Activated T-cell treated with anti-CD3 and anti-CD28 coated beads for 1 hour (primary cell): ENCODE measurements around the gene KLHL11.
"Not testable (repeated sequence)": the region's sequence is repeated elsewhere in the genome, so short reads cannot be mapped to it uniquely, and the experiment has no call there.

Source experiments
- DNase-seq: peaks from one replicate; pipeline ENCODE4 v3.0.0-alpha.2; 2020; ENCODE audit warnings: low read depth

The KLHL11 gene

GRCh38 chr17:41888332-41888965 is 23.2 kb upstream of the KLHL11 start:
- no peak for DNase-seq

DNA sequence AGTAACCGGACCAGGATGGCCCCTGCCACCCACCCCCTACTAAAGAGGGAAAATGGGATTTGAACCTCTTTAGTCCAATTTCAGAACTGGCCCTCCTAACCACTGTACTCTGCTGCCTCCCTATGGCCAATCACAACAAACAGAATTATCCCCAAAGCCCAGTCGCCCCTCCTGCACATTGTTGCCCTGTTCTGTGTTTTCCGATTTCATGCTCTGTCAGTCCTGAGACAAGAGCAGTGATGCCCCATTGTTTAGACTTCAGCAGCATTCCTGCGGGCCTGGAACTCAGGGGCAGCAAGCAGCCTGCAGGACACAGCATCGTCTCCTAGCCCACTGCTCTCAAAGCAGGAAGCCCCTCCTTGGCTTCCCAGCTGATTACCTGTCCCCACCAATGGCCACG is 20.5 kb upstream of the KLHL11 start:
- DNase-seq = no peak

DNA sequence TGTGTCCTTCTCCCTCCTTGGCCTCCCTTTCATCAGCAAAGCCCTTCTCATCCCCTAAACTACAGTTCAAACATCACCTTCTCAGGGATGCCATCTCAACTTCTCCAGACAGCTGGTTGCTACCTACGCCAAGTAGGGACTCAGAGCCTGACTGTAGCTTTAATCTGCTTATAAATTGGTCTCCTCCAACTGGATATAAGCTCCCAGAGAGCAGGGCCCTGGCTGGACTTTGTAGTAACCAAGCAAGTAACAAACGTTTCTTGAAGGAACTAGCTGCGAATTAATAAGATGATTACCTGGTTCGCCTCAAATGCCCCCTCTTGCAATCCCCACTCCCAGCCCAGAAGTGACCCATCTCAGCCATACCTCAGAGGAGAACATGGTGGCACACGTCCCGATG is 17.5 kb upstream of the KLHL11 start:
- no peak for DNase-seq

DNA sequence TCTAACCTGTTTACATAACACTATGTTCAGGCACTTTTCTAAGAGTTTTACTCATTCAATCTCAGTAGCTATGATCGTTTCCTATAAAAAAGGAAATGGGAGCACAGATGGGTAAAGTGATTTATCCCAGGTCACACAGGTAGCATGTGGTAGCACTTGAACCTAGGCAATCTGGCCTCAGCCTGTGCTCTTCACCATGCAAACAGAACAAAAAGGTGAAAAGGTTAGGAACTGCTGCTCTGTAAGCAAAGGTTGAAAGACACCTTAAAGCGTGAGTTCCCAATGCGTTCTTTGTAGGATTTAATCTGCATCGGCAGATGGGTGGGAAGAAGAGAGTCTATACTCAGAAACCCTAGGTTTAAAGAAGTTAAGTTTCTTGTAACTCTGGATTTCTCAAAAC is 14.9 kb upstream of the KLHL11 start:
- no peak for DNase-seq

GRCh38 chr17:41874293-41874670 is 9.1 kb upstream of the KLHL11 start:
- DNase-seq = not testable (repeated sequence)

DNA sequence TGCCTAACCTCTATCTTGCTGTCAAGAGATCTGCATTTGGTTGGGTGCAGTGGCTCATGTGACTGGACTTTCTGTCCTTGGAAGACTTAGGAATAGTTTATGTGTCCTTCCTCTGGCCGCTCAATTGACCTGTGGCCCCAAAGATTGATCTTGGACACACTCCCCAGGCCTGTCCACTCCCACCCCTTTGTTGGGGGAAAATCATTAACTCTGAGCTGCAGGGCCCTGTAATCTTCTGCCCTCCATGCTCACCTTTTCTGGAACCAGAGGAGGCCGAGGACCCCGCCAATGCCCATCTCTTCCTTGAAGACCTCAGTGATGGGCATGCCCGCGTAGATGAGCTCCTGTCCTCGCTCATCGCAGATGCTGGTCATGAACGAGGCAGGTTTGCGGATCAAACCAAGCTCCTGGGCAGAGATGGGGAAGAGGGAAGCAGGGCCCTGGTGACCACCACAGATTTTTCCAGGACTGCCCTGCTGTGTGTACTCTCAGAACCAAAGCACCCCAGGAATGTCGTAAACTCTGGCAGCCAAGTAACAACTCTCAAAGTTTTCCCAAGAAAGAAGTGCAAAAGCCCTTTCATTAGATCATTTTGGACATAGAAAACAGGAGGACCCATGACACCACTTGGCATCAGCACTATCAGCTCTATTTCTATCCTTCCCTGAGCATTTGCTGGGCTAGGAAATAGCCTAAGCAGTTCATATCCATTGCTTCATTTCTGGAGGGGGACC is 8.5 kb upstream of the KLHL11 start:
- no peak for DNase-seq

DNA sequence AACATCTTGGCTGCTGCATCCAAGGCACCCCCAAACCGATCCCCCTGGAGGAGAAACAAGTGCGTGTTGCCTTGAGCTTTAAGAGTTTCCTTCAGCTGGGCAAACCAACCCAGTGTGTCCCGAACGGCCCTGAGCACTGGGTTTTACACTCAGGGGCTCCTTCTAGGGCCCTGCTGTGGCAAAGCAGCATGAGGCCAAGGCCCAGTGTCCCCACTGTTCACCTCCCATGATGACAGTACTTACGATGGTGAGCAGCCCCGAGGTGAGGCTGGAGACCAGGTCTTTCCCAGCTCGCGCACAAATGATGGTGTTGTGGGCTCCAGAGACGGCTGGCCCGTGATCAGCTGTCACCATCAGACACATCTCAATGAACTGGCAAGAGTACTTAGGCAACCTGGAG is 6.6 kb upstream of the KLHL11 start:
- no peak for DNase-seq

- no peak for DNase-seq
Measured at GRCh38 chr17:41870627-41871026, 5.4 kb upstream of the KLHL11 start.

- no peak for DNase-seq
Measured at GRCh38 chr17:41870097-41870496, 4.9 kb upstream of the KLHL11 start.

- no peak for DNase-seq
Measured at GRCh38 chr17:41869426-41869825, 4.2 kb upstream of the KLHL11 start.

DNA sequence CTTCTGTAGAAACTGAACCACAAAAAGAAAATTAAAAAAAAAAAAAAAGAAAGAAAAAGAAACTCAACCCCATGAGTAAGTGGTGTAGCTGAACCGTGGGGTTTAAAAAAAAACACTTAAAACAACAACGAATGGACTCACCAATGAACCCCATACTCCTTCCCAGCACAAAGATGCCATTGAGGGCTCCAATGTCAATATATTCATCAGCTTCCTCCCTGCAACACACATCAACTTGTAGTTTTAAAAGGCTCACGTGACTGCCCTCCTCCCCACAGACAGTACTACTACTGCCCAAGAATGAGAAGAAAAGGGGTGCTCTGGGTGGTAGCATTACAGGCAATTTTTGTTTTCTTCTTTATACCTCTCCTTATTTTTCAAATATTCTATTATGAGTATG is 3.3 kb upstream of the KLHL11 start:
- DNase-seq = no peak

GRCh38 chr17:41865596-41865893 is 322 bp upstream of the KLHL11 start:
- DNase-seq = no peak

DNA sequence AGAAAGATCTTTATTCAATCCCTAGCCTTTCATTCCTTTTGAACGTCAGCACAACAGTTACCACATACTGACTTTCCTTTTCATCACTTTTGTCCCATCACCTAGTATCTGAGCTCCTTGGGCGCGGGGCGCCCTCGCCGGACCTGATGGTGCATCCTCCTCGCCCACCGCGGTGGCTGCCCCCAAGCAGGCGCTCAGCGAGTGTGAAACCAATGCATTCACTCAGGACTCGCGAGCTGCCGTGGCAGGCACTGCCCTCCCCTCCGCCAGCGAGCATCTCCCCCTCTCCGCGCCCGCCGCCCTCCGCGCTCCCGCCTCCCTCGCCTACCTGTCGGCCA is 756 bp downstream of the KLHL11 start:
- peak; percentile 50 for DNase-seq

- DNase-seq = no peak
Measured at GRCh38 chr17:41863074-41863848, 2.0 kb downstream of the KLHL11 start.

- no peak for DNase-seq
Measured at GRCh38 chr17:41860254-41860931, 4.8 kb downstream of the KLHL11 start.

DNA sequence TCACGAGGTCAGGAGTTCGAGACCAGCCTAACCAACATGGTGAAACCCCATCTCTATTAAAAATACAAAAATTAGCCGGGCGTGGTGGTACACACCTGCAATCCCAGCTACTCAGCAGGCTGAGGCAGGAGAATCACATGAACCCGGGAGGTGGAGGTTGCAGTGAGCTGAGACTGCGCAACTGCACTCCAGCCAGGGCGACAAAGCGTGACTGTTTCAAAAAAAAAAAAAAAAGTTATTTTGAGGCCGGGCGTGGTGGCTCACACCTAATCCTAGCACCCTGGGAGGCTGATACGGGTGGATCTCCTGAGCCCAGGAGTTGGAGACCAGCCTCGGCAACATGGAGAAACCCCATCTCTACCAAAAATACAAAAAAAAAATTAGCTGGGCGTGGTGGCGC is 13.8 kb downstream of the KLHL11 start:
- DNase-seq = not testable (repeated sequence)

- DNase-seq = no peak
Measured at GRCh38 chr17:41849251-41849990, 15.8 kb downstream of the KLHL11 start.

DNA sequence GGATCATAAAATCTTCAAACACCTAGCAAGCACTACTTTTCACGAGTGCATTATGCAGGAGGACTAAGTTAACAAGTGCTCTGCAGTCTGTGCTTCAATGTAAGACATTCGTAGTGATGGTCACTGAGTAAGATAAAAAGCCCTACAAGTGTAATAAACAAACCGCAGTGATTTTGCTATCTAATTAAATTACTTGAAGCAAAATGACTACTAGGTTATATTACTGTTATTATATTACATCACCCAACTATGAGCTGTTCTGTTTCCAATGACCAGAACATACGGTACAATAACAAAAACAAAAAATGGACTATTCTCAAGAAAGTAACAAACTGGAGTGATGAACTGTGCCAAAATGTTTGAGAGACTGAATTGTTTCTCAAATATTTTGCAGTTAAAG is 16.4 kb downstream of the KLHL11 start:
- DNase-seq = no peak

DNA sequence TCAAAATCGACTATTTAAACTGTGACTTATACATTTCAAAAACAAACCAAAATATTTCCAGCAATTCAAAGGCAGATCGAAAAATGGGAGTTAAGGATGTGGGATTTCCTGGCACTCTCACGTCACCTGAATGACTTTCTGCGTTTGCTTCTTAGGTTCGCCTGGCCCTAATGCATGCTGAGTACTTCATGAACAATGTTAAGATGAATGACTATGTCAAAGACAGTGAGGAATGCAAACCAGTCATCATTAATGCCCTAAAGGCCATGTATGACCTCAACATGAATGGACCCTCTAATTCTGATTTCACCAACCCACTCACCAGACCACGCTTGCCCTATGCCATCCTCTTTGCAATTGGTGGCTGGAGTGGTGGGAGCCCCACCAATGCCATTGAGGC is 20.3 kb downstream of the KLHL11 start:
- no peak for DNase-seq

DNA sequence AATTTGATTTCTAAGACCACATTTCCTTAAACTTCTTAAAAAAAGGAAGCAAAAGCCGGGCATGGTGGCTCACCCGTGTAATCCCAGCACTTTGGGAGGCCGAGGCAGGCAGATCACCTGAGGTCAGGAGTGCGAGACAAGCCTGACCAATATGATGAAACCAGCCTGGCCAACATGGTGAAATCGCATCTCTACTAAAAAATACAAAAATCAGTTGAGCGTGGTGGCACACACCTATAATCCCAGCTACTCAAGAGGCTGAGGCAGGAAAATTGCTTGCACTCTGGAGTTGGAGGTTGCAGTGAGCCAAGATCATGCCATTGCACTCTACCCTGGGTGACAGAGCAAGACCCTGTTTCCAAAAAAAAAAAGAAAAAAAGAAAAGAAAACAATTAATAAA is 24.4 kb downstream of the KLHL11 start:
- not testable (repeated sequence) for DNase-seq

DNA sequence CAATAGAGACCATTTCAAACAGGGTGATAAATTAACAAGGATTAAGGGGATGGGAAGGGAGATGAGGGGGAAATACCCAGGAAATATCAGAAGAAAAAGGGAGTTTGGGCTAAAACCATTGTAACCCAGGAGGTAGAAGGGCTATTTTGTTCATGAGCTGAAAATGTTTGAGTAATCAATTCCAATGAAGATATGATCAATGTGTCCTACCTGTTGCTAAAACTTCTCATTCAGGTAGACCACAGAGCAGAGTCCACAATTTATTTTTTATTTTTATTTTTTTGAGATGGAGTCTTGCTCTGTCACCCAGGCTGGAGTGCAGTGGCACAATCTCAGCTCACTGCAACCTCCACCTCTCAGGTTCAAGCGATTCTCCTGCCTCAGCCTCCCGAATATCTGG is 25.8 kb downstream of the KLHL11 start:
- DNase-seq = not testable (repeated sequence)
